Measurements from ENCODE around the gene KCND1. TPM values are rescaled to one million over a fixed set of nuclear protein-coding genes. Genes with fewer than 3 reads are reported as not detected.

KCND1 gene
- 5.7 TPM for polyA plus RNA-seq (2013, experiment 1 of 2)
- polyA plus RNA-seq (2013, experiment 2 of 2): 4.8 TPM

- WGBS, 2 experiments (ENCODE audit: insufficient coverage in 2 of 2): 23 to 33% methylated on average over 1 to 6 of the region's 28 CpGs
- Histone ChIP-seq H3K4me3 (ENCODE audit: extremely low read depth, insufficient read depth, low read length, poor library complexity, severe bottlenecking) (peak within 1 kb of the TSS; percentile 28), H3K27ac (ENCODE audit: low read depth, low read length, severe bottlenecking) (no peak within 1 kb of the TSS), H3K9me3 (ENCODE audit: control insufficient read depth, low read length) (no peaks in the 10 kb centered on the region), H3K36me3 (ENCODE audit: control insufficient read depth, insufficient read depth, low read length) (peaks cover 4% of the 10 kb centered on the region), H3K4me1 (ENCODE audit: control insufficient read depth, insufficient read depth, low read length, poor library complexity, severe bottlenecking) (peaks cover 8% of the 10 kb centered on the region)
Observed at GRCh38 chrX:48971249-48972219, at the start of gene KCND1. TSS of gene KCND1 (minus strand) at chrX:48971844. CDS start at chrX:48970271, 1,573 bp downstream.

DNA sequence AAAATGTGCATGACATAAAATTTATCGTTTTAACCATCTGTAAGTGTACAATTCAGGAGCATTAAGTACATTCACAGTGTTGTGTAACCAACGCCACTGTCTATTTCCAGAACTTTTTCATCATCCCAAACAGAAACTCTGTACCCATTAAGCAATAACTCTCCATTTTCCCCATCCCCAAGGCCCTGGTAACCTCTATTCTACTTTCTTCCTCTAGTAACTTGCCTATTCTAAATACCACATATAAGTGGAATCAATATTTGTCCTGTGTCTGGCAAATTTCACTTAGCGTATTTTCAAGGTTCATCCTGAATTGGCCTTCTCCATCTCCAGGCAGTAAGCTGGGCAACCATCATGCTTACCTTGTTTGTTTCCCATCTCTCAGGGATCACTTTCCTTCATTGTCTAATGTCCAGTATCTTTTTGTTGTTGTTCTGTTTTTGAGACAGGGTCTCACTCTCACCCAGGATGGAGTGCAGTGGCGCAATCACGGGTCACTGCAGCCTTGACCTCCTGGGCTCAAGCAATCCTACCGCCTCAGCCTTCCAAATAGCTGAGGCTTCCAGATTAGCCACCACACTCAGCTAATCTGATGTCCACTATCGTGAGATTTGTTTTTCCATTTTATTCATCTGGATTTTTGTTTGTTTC lies 48.1 kb upstream of the KCND1 start:
- H3K36me3 ChIP-seq (ENCODE audit: control insufficient read depth, insufficient read depth, low read length): no peaks in the 10 kb centered on the region
- H3K4me1 ChIP-seq (ENCODE audit: control insufficient read depth, insufficient read depth, low read length, poor library complexity, severe bottlenecking): no peaks in the 10 kb centered on the region
- WGBS, 2 experiments (ENCODE audit: insufficient coverage in 2 of 2): 88 to 93% methylated on average over 2 to 4 of the region's 7 CpGs
- no peaks in the 10 kb centered on the region for H3K9me3 ChIP-seq (ENCODE audit: control insufficient read depth, low read length)
- no peak overlapping the region for H3K4me3 ChIP-seq (ENCODE audit: extremely low read depth, insufficient read depth, low read length, poor library complexity, severe bottlenecking)
- H3K27ac ChIP-seq (ENCODE audit: low read depth, low read length, severe bottlenecking): no peak overlapping the region

GRCh38 chrX:49019050-49019449 lies 47.4 kb upstream of the KCND1 start:
- no peaks in the 10 kb centered on the region for H3K9me3 ChIP-seq (ENCODE audit: control insufficient read depth, low read length)
- no peaks in the 10 kb centered on the region for H3K4me1 ChIP-seq (ENCODE audit: control insufficient read depth, insufficient read depth, low read length, poor library complexity, severe bottlenecking)
- WGBS, 2 experiments (ENCODE audit: insufficient coverage in 2 of 2): 90% methylated on average over 1 of the region's 2 CpGs; no CpG with 5 or more reads in 1 of the 2 experiments
- H3K27ac ChIP-seq (ENCODE audit: low read depth, low read length, severe bottlenecking): no peak overlapping the region
- H3K4me3 ChIP-seq (ENCODE audit: extremely low read depth, insufficient read depth, low read length, poor library complexity, severe bottlenecking): no peak overlapping the region
- no peaks in the 10 kb centered on the region for H3K36me3 ChIP-seq (ENCODE audit: control insufficient read depth, insufficient read depth, low read length)

GRCh38 chrX:49003696-49004095 lies 32.1 kb upstream of the KCND1 start:
- no peaks in the 10 kb centered on the region for H3K4me1 ChIP-seq (ENCODE audit: control insufficient read depth, insufficient read depth, low read length, poor library complexity, severe bottlenecking)
- no peaks in the 10 kb centered on the region for H3K9me3 ChIP-seq (ENCODE audit: control insufficient read depth, low read length)
- H3K4me3 ChIP-seq (ENCODE audit: extremely low read depth, insufficient read depth, low read length, poor library complexity, severe bottlenecking): no peak overlapping the region
- H3K27ac ChIP-seq (ENCODE audit: low read depth, low read length, severe bottlenecking): no peak overlapping the region
- peaks cover 4% of the 10 kb centered on the region for H3K36me3 ChIP-seq (ENCODE audit: control insufficient read depth, insufficient read depth, low read length)
- WGBS, 2 experiments (ENCODE audit: insufficient coverage in 2 of 2): no CpG with 5 or more reads among the region's 5 CpGs

DNA sequence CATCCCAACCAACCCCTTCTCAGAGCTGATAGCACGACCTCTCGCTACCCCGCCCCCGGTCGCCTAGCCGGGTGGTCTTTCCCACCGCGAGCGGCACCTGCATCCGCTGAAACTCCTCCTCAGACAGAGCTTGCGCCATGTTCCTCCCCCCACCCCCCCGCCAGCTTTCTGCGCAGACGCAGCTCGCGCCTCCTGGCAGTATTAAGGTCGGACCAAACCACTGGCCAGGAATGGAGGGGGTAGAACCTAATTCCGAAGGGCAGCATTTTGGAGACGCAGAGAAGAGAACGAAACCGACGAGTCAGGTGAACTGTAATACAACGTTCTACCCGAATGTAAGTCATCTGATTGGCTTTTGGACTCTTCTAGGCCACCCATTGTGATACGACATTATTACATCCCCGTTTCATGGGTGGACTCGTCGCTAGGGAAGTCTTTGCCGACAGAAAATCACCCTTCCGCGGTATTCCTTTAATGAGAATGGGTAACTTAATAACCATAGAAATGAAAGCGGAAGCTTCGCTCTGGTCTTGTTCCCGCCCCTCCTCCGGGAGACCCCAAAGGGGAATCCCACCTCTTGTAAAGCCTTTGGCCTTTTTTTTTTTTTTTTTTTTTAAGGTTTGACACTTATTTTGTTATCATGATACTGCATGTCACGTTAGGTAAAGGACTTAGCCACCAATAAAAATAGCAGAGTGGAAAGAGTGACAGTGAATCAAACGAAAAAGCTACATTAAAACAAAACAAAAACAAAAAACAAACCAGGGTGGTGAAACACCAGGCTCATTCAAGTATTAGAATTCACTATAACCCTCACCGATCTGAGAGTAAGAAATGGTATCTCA lies 30.7 kb upstream of the KCND1 start, which contains the start of gene GRIPAP1:
Gene GRIPAP1, minus strand, starts transcription at position 174 of the 845 bp plus-strand sequence. Its CDS starts 35 bp downstream, at position 139.
- Histone ChIP-seq H3K4me3 (ENCODE audit: extremely low read depth, insufficient read depth, low read length, poor library complexity, severe bottlenecking) (peak within 1 kb of the TSS; percentile 60), H3K36me3 (ENCODE audit: control insufficient read depth, insufficient read depth, low read length) (peaks cover 12% of the 10 kb centered on the region), H3K4me1 (ENCODE audit: control insufficient read depth, insufficient read depth, low read length, poor library complexity, severe bottlenecking) (peaks cover 3% of the 10 kb centered on the region), H3K27ac (ENCODE audit: low read depth, low read length, severe bottlenecking) (peak within 1 kb of the TSS; percentile 99), H3K9me3 (ENCODE audit: control insufficient read depth, low read length) (no peaks in the 10 kb centered on the region)
- WGBS, 2 experiments (ENCODE audit: insufficient coverage in 2 of 2): 0% methylated on average over 2 to 5 of the region's 38 CpGs

- Histone ChIP-seq H3K36me3 (ENCODE audit: control insufficient read depth, insufficient read depth, low read length) (peaks cover 19% of the 10 kb centered on the region), H3K4me3 (ENCODE audit: extremely low read depth, insufficient read depth, low read length, poor library complexity, severe bottlenecking) (peak overlapping the region; percentile 60), H3K4me1 (ENCODE audit: control insufficient read depth, insufficient read depth, low read length, poor library complexity, severe bottlenecking) (peaks cover 3% of the 10 kb centered on the region), H3K9me3 (ENCODE audit: control insufficient read depth, low read length) (no peaks in the 10 kb centered on the region), H3K27ac (ENCODE audit: low read depth, low read length, severe bottlenecking) (peak overlapping the region; percentile 99)
- 0 to 1% methylated on average over 8 to 15 of the region's 17 CpGs for WGBS, 2 experiments (ENCODE audit: insufficient coverage in 2 of 2)
Observed at GRCh38 chrX:49001521-49002090, 30.0 kb upstream of the KCND1 start.

DNA sequence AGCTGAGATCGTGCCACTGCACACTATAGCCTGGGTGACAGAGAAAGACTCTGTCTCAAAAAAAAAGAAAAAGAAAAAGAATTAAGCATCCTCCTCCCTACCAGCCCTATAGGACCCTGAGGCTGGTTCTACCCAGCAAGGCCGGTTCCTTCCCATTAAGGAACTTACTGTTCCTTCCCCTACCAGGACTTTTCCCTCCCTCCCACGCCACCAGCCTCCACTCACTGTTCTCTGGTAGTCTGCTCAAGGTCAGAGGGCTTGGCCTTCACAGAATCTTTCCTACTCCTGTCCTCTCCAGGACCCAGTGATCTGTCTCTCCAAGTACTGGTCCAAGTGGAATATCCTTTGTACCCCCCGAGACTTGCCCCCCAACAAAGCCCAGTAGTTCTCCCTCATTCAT lies 29.0 kb upstream of the KCND1 start:
- Histone ChIP-seq H3K27ac (ENCODE audit: low read depth, low read length, severe bottlenecking) (no peak overlapping the region), H3K9me3 (ENCODE audit: control insufficient read depth, low read length) (no peaks in the 10 kb centered on the region), H3K36me3 (ENCODE audit: control insufficient read depth, insufficient read depth, low read length) (peaks cover 29% of the 10 kb centered on the region), H3K4me1 (ENCODE audit: control insufficient read depth, insufficient read depth, low read length, poor library complexity, severe bottlenecking) (peaks cover 3% of the 10 kb centered on the region), H3K4me3 (ENCODE audit: extremely low read depth, insufficient read depth, low read length, poor library complexity, severe bottlenecking) (peak overlapping the region; percentile 60)
- 83% methylated on average over 1 of the region's 4 CpGs; no CpG with 5 or more reads in 1 of the 2 experiments for WGBS, 2 experiments (ENCODE audit: insufficient coverage in 2 of 2)

DNA sequence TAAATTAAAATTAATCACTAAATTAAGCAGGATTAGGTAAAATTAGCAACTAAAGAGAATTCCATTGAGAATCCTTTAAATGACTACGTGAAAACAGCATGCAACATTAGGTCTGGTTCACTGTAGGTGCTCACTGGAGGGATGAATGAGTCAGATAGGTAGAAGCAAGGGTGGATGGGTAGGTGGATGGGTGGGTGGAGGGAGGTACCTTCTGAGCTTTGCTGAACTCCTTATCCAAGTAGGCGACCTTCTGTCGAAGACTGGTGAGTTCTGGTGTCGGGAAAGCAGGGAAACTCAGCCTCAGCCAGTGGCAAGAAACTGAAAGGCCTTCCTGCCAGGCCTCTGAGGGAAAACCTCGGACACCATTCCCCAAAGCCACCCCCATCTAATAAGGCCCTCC lies 27.4 kb upstream of the KCND1 start:
- H3K9me3 ChIP-seq (ENCODE audit: control insufficient read depth, low read length): no peaks in the 10 kb centered on the region
- no peak overlapping the region for H3K4me3 ChIP-seq (ENCODE audit: extremely low read depth, insufficient read depth, low read length, poor library complexity, severe bottlenecking)
- H3K4me1 ChIP-seq (ENCODE audit: control insufficient read depth, insufficient read depth, low read length, poor library complexity, severe bottlenecking): peaks cover 3% of the 10 kb centered on the region
- no peak overlapping the region for H3K27ac ChIP-seq (ENCODE audit: low read depth, low read length, severe bottlenecking)
- H3K36me3 ChIP-seq (ENCODE audit: control insufficient read depth, insufficient read depth, low read length): peaks cover 32% of the 10 kb centered on the region
- 100% methylated on average over 1 of the region's 5 CpGs; no CpG with 5 or more reads in 1 of the 2 experiments for WGBS, 2 experiments (ENCODE audit: insufficient coverage in 2 of 2)

DNA sequence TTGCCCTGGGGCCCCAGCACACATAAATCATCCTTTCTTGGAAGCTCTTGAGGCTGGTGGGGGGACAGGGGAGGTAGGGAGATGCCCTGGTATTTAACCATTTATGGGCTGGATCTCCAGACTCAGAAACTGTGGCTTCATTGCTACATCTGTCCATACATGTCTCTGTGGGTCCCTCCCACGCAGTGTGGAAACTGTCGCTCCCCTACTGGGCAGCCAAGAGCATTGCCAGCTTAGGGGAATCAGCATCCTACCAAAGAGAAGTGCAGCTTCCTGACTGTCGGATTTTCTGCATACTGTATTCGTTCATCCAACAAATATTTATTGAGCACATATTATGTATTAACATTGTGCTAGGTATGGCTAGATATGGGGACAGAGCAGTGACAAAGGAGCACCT lies 26.7 kb upstream of the KCND1 start:
- peaks cover 3% of the 10 kb centered on the region for H3K4me1 ChIP-seq (ENCODE audit: control insufficient read depth, insufficient read depth, low read length, poor library complexity, severe bottlenecking)
- 100% methylated on average over 1 to 2 of the region's 4 CpGs for WGBS, 2 experiments (ENCODE audit: insufficient coverage in 2 of 2)
- no peak overlapping the region for H3K4me3 ChIP-seq (ENCODE audit: extremely low read depth, insufficient read depth, low read length, poor library complexity, severe bottlenecking)
- H3K9me3 ChIP-seq (ENCODE audit: control insufficient read depth, low read length): no peaks in the 10 kb centered on the region
- H3K36me3 ChIP-seq (ENCODE audit: control insufficient read depth, insufficient read depth, low read length): peaks cover 37% of the 10 kb centered on the region
- no peak overlapping the region for H3K27ac ChIP-seq (ENCODE audit: low read depth, low read length, severe bottlenecking)

- Histone ChIP-seq H3K9me3 (ENCODE audit: control insufficient read depth, low read length) (no peaks in the 10 kb centered on the region), H3K36me3 (ENCODE audit: control insufficient read depth, insufficient read depth, low read length) (peaks cover 42% of the 10 kb centered on the region), H3K27ac (ENCODE audit: low read depth, low read length, severe bottlenecking) (no peak overlapping the region), H3K4me3 (ENCODE audit: extremely low read depth, insufficient read depth, low read length, poor library complexity, severe bottlenecking) (no peak overlapping the region), H3K4me1 (ENCODE audit: control insufficient read depth, insufficient read depth, low read length, poor library complexity, severe bottlenecking) (peaks cover 3% of the 10 kb centered on the region)
- WGBS, 2 experiments (ENCODE audit: insufficient coverage in 2 of 2): 89 to 100% methylated on average over 1 of the region's 1 CpG
Observed at GRCh38 chrX:48997865-48998264, 26.2 kb upstream of the KCND1 start.

Measured in mesodermal cell (in vitro differentiated cells).